Transverse colon (tissue), 4 donors: ENCODE results near the gene ANP32A.

Experiments used
- EP300 ChIP-seq: sonication (generic); formaldehyde crosslinking; IDR thresholded peaks from one replicate; pipeline ENCODE4 v1.6.1; 2017; ENCODE audit warnings: antibody characterized with exemption, low read depth
- POLR2AphosphoS5 ChIP-seq, 3 donors: sonication (generic); formaldehyde crosslinking; IDR thresholded peaks; one replicate each; pipeline ENCODE4 v1.6.1; 2016; ENCODE audit warnings: antibody characterized with exemption in 3 of 3
- TF ChIP-seq, protein P1 (sequence below), 5 experiments: fragments of 200-600 bp in 3 of 5; fragments of 450-650 bp in 2 of 5; sonication (generic) in 3 of 5; IDR thresholded peaks; 1 replicate in 2 of 5; 2 replicates in 3 of 5; pipeline ENCODE4 v1.5.1; 2016 to 2017; ENCODE audit warnings: antibody characterized with exemption in 5 of 5, inconsistent platforms in 3 of 5, mild to moderate bottlenecking in 2 of 5, moderate library complexity in 1 of 5

DNA sequence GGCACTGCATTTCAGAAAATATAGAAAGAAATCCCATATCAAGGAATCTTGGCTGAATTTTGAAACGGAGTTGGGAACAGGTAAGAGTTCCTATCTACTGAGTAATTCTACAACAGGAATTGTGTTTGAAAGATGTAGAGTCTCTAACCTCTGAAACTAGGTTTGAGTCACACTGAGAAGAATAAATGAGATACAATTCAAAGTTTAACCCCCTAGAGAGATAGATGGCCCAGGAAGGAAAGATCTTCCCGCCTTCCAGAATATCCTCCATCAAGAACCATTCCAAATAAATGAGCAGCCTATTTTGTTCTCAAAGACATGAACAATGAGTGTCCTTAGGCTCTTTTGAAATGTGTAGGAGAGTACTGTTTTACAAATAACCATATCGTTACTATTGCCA is 2.9 kb upstream of the ANP32A start:
- TF ChIP-seq POLR2AphosphoS5 (IDR thresholded peaks at IDR 0.05) (no peak), EP300 (no peak)
- TF ChIP-seq, protein P1, sequence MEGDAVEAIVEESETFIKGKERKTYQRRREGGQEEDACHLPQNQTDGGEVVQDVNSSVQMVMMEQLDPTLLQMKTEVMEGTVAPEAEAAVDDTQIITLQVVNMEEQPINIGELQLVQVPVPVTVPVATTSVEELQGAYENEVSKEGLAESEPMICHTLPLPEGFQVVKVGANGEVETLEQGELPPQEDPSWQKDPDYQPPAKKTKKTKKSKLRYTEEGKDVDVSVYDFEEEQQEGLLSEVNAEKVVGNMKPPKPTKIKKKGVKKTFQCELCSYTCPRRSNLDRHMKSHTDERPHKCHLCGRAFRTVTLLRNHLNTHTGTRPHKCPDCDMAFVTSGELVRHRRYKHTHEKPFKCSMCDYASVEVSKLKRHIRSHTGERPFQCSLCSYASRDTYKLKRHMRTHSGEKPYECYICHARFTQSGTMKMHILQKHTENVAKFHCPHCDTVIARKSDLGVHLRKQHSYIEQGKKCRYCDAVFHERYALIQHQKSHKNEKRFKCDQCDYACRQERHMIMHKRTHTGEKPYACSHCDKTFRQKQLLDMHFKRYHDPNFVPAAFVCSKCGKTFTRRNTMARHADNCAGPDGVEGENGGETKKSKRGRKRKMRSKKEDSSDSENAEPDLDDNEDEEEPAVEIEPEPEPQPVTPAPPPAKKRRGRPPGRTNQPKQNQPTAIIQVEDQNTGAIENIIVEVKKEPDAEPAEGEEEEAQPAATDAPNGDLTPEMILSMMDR (IDR thresholded peaks at IDR 0.05) = no peak
